Activated CD8-positive, alpha-beta T cell treated with anti-CD3 and anti-CD28 coated beads for 36 hours (primary cell): Measurements from ENCODE around the gene CDH13. TPM values are rescaled to one million over a fixed set of nuclear protein-coding genes. Genes with fewer than 3 reads are reported as not detected.

Experiments used
- ATAC-seq: fragments of 200-7000 bp; cut with Tn5 transposase; one replicate; pipeline ENCODE4 v1.10.0; 2021; ENCODE audit warnings: mild to moderate bottlenecking, moderate library complexity
- CTCF ChIA-PET: fragments of 350-600 bp; sonication (Branson Sonifier 250); formaldehyde crosslinking; loops from one replicate; lab custom pipeline; 2021; ENCODE audit warnings: antibody characterized with exemption; lab: Charles Lee
- POLR2A ChIA-PET: fragments of 350-600 bp; sonication (Branson Sonifier 250); formaldehyde crosslinking; loops from one replicate; lab custom pipeline; 2021; ENCODE audit warnings: antibody characterized with exemption; lab: Charles Lee
- DNase-seq: peaks from one replicate; pipeline ENCODE4 v3.0.0-alpha.2; 2020
- H3K27ac Mint-ChIP-seq: one replicate; pipeline ENCODE4 v1.8.0; 2021; ENCODE audit warnings: mild to moderate bottlenecking, mixed read lengths
- H3K27me3 Mint-ChIP-seq: one replicate; pipeline ENCODE4 v1.8.0; 2021; ENCODE audit warnings: mixed read lengths
- H3K36me3 Mint-ChIP-seq: one replicate; pipeline ENCODE4 v1.8.0; 2021; ENCODE audit warnings: low read depth, mixed read lengths
- H3K4me1 Mint-ChIP-seq: one replicate; pipeline ENCODE4 v1.8.0; 2021; ENCODE audit warnings: low read depth, mixed read lengths
- H3K4me3 Mint-ChIP-seq: one replicate; pipeline ENCODE4 v1.8.0; 2021; ENCODE audit warnings: mild to moderate bottlenecking, moderate library complexity, mixed read lengths
- H3K9me3 Mint-ChIP-seq: one replicate; pipeline ENCODE4 v1.8.0; 2021; ENCODE audit warnings: mixed read lengths
- intact Hi-C: fragments of 100-400 bp; cut with micrococcal nuclease; formaldehyde crosslinking; loops from one replicate; pipeline ENCODE4 v1.10.0; 2022
- total RNA-seq, 2 experiments: library from RNA; stranded (reverse); gene quantifications; one replicate each; pipeline ENCODE4 v1.2.3, GENCODE V29; 2021
- TF ChIP-seq, protein P1 (sequence below): fragments of 200-600 bp; IDR thresholded peaks from one replicate; pipeline ENCODE4 v1.8.0; 2022; ENCODE audit warnings: antibody characterized with exemption, mild to moderate bottlenecking

CDH13 gene
- total RNA-seq, 2 experiments from 2014 or later: not detected

DNA sequence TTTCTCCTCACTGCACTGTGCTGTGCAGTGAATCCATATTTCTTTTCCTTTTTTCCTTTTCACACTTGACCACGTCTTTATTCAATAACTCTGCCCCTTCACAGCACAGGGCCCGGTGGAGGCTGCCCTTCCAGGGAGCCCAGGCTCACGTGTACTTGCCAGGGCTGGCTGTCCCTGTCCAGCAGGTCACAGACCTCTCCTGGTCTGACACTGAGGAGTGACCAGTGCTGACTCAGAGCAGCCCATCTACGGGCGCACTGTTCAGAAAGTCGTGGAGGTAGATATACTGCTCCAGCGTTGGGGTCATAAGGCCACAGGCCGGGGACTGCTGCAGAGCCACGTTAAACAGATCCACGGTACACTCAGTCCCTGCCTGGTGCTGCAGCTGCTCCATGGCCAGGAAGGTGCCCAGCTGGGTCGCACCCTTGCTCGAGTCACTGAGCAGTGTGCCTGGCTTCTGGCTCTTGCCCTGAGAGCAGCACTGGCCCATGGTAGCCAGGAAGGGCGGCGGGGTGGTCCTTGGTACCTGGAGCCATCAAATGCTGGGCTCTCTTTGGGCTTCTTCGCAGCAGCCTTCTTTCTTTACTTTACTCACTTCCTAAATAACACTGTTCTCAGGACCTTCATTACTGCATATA is 531.7 kb downstream of the CDH13 start:
- TF ChIP-seq, protein P1, sequence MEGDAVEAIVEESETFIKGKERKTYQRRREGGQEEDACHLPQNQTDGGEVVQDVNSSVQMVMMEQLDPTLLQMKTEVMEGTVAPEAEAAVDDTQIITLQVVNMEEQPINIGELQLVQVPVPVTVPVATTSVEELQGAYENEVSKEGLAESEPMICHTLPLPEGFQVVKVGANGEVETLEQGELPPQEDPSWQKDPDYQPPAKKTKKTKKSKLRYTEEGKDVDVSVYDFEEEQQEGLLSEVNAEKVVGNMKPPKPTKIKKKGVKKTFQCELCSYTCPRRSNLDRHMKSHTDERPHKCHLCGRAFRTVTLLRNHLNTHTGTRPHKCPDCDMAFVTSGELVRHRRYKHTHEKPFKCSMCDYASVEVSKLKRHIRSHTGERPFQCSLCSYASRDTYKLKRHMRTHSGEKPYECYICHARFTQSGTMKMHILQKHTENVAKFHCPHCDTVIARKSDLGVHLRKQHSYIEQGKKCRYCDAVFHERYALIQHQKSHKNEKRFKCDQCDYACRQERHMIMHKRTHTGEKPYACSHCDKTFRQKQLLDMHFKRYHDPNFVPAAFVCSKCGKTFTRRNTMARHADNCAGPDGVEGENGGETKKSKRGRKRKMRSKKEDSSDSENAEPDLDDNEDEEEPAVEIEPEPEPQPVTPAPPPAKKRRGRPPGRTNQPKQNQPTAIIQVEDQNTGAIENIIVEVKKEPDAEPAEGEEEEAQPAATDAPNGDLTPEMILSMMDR: no peak
- Mint-ChIP-seq H3K4me3 (no peak overlapping the region), H3K4me1 (no peaks in the 10 kb centered on the region), H3K27me3 (peaks cover 1% of the 10 kb centered on the region), H3K36me3 (no peaks in the 10 kb centered on the region), H3K27ac (no peak overlapping the region), H3K9me3 (no peaks in the 10 kb centered on the region)
- POLR2A ChIA-PET: no interaction called here
- ATAC-seq (no peak), DNase-seq (no peak)
- CTCF ChIA-PET: no interaction called here
- intact Hi-C loops: no loop called here

DNA sequence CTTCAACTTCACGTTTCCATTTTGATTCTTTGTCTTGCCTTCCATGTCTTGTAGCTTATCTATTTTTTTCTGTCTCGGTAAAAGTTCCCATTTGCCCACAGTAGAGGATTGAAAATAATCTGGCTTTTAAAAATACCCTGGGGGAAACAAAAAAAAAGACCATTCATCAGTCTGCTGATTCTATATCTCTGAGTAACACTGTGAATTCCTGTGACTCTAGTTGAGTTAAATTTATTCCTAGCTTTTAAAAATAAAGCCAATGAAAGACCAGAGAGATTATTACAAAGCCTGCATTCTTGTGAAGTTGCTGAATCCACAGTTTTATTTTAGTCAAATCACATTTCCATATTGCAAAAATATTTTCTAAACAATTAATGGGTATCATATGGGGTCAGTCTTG is 532.3 kb downstream of the CDH13 start:
- ATAC-seq (no peak), DNase-seq (no peak)
- POLR2A ChIA-PET: no interaction called here
- H3K4me1 Mint-ChIP-seq: no peaks in the 10 kb centered on the region
- intact Hi-C loops: no loop called here
- H3K9me3 Mint-ChIP-seq: no peaks in the 10 kb centered on the region
- peaks cover 1% of the 10 kb centered on the region for H3K27me3 Mint-ChIP-seq
- TF ChIP-seq, protein P1: no peak
- H3K27ac Mint-ChIP-seq: no peak overlapping the region
- no peak overlapping the region for H3K4me3 Mint-ChIP-seq
- no peaks in the 10 kb centered on the region for H3K36me3 Mint-ChIP-seq
- CTCF ChIA-PET: no interaction called here

DNA sequence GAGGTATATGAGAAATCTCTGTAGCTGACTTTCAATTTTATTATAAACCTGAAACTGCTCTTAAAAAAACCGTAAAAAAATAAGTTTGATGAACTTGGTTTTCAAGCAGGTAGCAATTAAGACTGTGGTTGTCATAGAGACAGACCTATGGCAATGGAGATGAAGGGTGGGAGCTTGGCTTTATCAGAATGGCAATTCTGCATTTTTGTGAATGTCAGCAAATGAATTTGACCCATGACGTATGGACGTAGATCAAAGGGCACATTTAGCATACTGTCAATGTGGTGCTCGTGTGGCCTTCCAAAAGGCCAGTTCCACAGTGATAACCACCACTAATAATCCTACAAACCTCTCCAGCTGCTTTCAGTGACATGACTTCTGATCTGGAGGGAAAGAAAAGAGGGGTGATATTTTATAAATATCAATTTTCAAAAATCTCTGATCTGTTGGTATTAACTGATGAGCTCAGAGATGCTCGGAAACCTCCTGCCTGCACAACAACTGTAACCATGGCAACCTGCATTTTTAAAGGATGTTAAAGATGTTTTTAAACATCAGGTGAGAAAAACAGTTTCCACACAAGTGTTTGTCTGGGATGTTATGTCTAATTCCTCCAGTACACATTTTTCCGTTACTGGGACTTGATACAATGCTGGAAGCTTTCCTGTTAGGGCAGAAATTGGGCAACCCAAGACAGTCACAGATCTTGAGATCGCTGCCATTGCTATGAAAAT is 533.7 kb downstream of the CDH13 start:
- H3K27ac Mint-ChIP-seq: no peak overlapping the region
- ChIA-PET CTCF (no interaction called here), POLR2A (no interaction called here)
- intact Hi-C loops: no loop called here
- no peaks in the 10 kb centered on the region for H3K9me3 Mint-ChIP-seq
- H3K4me1 Mint-ChIP-seq: no peaks in the 10 kb centered on the region
- DNase-seq: no peak
- TF ChIP-seq, protein P1: no peak
- H3K27me3 Mint-ChIP-seq: peaks cover 1% of the 10 kb centered on the region
- H3K4me3 Mint-ChIP-seq: no peak overlapping the region
- H3K36me3 Mint-ChIP-seq: no peaks in the 10 kb centered on the region
- no peak for ATAC-seq

DNA sequence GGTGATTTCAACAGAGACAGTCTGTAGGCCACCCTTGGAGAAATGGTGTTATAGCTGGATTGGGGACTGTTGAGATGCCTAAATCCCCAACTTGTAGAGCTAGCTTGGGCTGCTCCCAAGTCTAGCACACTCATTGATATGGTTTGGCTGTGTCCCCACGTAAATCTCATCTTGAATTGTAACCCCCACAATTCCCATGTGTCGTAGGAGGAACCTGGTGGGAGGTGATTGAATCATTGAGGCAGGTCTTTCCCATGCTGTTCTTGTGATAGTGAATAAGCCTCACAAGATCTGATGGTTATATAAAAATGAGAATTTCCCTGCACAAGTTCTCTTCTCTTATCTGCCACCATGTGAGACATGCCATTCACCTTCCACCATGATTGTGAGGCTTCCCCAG is 536.0 kb downstream of the CDH13 start:
- no peaks in the 10 kb centered on the region for H3K4me1 Mint-ChIP-seq
- TF ChIP-seq, protein P1: no peak
- ChIA-PET CTCF (no interaction called here), POLR2A (no interaction called here)
- DNase-seq (no peak), ATAC-seq (no peak)
- no peak overlapping the region for H3K27ac Mint-ChIP-seq
- H3K9me3 Mint-ChIP-seq: no peaks in the 10 kb centered on the region
- no peaks in the 10 kb centered on the region for H3K36me3 Mint-ChIP-seq
- intact Hi-C loops: no loop called here
- peaks cover 1% of the 10 kb centered on the region for H3K27me3 Mint-ChIP-seq
- H3K4me3 Mint-ChIP-seq: no peak overlapping the region

DNA sequence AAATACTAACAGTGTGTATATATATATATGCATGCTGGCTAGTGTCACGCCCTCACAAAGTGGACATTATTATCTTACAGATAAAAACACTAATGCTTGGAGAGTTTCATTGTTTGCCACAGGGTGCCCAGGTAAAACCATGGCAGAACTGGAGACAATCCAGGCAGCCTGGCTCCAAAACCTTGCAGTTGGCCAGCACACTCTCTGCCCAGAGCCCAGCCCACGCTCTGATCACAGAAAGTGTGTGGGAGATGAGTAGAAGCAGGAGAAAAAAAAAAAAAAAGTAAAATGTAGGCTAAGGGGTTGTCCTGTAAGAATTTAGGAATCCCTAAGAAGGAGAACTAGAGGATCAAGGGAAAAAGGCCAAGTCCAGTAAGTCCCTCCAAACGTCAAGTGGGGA is 538.0 kb downstream of the CDH13 start:
- Mint-ChIP-seq H3K4me1 (no peaks in the 10 kb centered on the region), H3K36me3 (no peaks in the 10 kb centered on the region), H3K27ac (no peak overlapping the region), H3K4me3 (no peak overlapping the region), H3K9me3 (no peaks in the 10 kb centered on the region), H3K27me3 (peaks cover 1% of the 10 kb centered on the region)
- no peak for ATAC-seq
- POLR2A ChIA-PET: no interaction called here
- DNase-seq: no peak
- CTCF ChIA-PET: no interaction called here
- TF ChIP-seq, protein P1: no peak
- intact Hi-C loops: no loop called here
